HepG2 (cell line): Measurements from ENCODE around the gene AGRN. TPM values are rescaled to one million over a fixed set of nuclear protein-coding genes. Genes with fewer than 3 reads are reported as not detected.
A peak's percentile ranks its signal among the peaks of the same experiment; 100 is the strongest.

Experiments used
- ARNT2 ChIP-seq: sonication (generic); formaldehyde crosslinking; IDR thresholded peaks from 2 replicates; pipeline ENCODE4 v1.8.0; 2022; ENCODE audit warnings: mild to moderate bottlenecking, low read depth, missing genetic modification reagents, moderate library complexity
- DNMT3B ChIP-seq: conservative IDR thresholded peaks from 2 replicates; pipeline ENCODE4 v1.6.1; 2016; ENCODE audit warnings: missing biosample characterization, control low read depth
- EP300 ChIP-seq, 3 experiments: sonication (generic) in 1 of 3; formaldehyde crosslinking in 1 of 3; IDR thresholded peaks; 2 replicates each; pipeline versions ENCODE4 v1.5.1 to v1.6.1; 2011 to 2020; ENCODE audit warnings: low read depth in 2 of 3, low read length in 2 of 3, borderline replicate concordance in 1 of 3, improper control_type of control experiment in 1 of 3, mild to moderate bottlenecking in 1 of 3, missing genetic modification reagents in 1 of 3, moderate library complexity in 1 of 3
- ETV5 ChIP-seq: IDR thresholded peaks from 2 replicates; pipeline ENCODE4 v1.6.1; 2018; ENCODE audit warnings: missing biosample characterization, missing genetic modification reagents, inconsistent platforms, borderline replicate concordance
- GABPA ChIP-seq, 2 experiments: IDR thresholded peaks; 2 replicates each; pipeline ENCODE4 v1.6.1; 2011 to 2016; ENCODE audit warnings: low read depth in 2 of 2, low read length in 1 of 2, missing biosample characterization in 1 of 2, missing genetic modification characterization in 1 of 2
- GZF1 ChIP-seq: sonication (generic); formaldehyde crosslinking; IDR thresholded peaks from 2 replicates; pipeline ENCODE4 v1.5.1; 2020; ENCODE audit warnings: mild to moderate bottlenecking, missing genetic modification reagents
- HINFP ChIP-seq: sonication (generic); formaldehyde crosslinking; IDR thresholded peaks from 2 replicates; pipeline ENCODE4 v1.4.0; 2020; ENCODE audit warnings: low read depth, mild to moderate bottlenecking, missing genetic modification reagents
- HNRNPLL ChIP-seq: fragments of 200-400 bp; formaldehyde crosslinking; IDR thresholded peaks from 2 replicates; pipeline ENCODE4 v1.6.1; 2017; ENCODE audit warnings: mild to moderate bottlenecking, low read depth, low read length; ENCODE audit not compliant: poor library complexity, severe bottlenecking
- NFKB2 ChIP-seq: sonication (generic); formaldehyde crosslinking; IDR thresholded peaks from 2 replicates; pipeline ENCODE4 v1.4.0; 2020; ENCODE audit warnings: missing genetic modification reagents, borderline replicate concordance
- SKI ChIP-seq: fragments of 450-650 bp; IDR thresholded peaks from one replicate; pipeline ENCODE4 v1.6.1; 2018; ENCODE audit warnings: mild to moderate bottlenecking; ENCODE audit not compliant: partially characterized antibody
- TARDBP ChIP-seq: sonication (generic); formaldehyde crosslinking; IDR thresholded peaks from 2 replicates; pipeline ENCODE4 v1.8.0; 2022; ENCODE audit warnings: mild to moderate bottlenecking, missing genetic modification reagents
- THAP11 ChIP-seq: IDR thresholded peaks from 2 replicates; pipeline ENCODE4 v1.6.1; 2016; ENCODE audit warnings: missing biosample characterization, missing genetic modification reagents
- ZMYM2 ChIP-seq: sonication (generic); formaldehyde crosslinking; IDR thresholded peaks from 2 replicates; pipeline ENCODE4 v1.8.0; 2022; ENCODE audit warnings: mild to moderate bottlenecking, missing genetic modification reagents
- ZNF281 ChIP-seq: sonication (generic); formaldehyde crosslinking; IDR thresholded peaks from 2 replicates; pipeline ENCODE4 v1.4.0; 2020; ENCODE audit warnings: missing genetic modification reagents, borderline replicate concordance
- ZNF547 ChIP-seq: sonication (generic); formaldehyde crosslinking; IDR thresholded peaks from 2 replicates; pipeline ENCODE4 v1.5.1; 2020; ENCODE audit warnings: mild to moderate bottlenecking, missing genetic modification reagents
- polyA plus RNA-seq, 8 experiments: library from polyadenylated mRNA; depleted of rRNA in 3 of 8; stranded (reverse) in 7 of 8; unstranded in 1 of 8; fragments of >200 nt; fragmentation: Illumina TruSeq in 4 of 8; extraction: Trizol in 4 of 8; gene quantifications; 2 replicates each; pipeline versions ENCODE4 v1.2.1 to v1.2.3, GENCODE V29; 2011 to 2016; ENCODE audit warnings: low read depth in 4 of 8, missing spikeins in 1 of 8, mixed read lengths in 1 of 8; ENCODE audit not compliant: insufficient read depth in 1 of 8
- total RNA-seq, 5 experiments: library from RNA; depleted of rRNA; stranded (reverse); fragments of >200 nt; fragmentation: Illumina TruSeq; extraction: Trizol; gene quantifications; 2 replicates each; pipeline ENCODE4 v1.2.3, GENCODE V29; 2016; ENCODE audit warnings: low read depth in 1 of 5
- TF ChIP-seq, protein P1 (sequence below): sonication (generic); formaldehyde crosslinking; IDR thresholded peaks from 2 replicates; pipeline ENCODE4 v1.8.1; 2023; ENCODE audit warnings: mild to moderate bottlenecking, missing genetic modification reagents
- TF ChIP-seq, protein P2 (sequence below): sonication (generic); formaldehyde crosslinking; IDR thresholded peaks from 2 replicates; pipeline ENCODE4 v1.8.0; 2023; ENCODE audit warnings: mild to moderate bottlenecking, missing genetic modification reagents
- TF ChIP-seq, protein P3 (sequence below): conservative IDR thresholded peaks from 2 replicates; pipeline ENCODE4 v1.6.1; 2018; ENCODE audit warnings: missing genetic modification reagents

AGRN gene
- total and polyA plus RNA-seq, 2 of the 13 experiments (the other 11 are each of a cell fraction or from before 2014, with no cell fraction given): 29.8 to 65.2 TPM

GRCh38 chr1:1019122-1019999 lies 559 bp upstream of the AGRN start (continued):
- TF ChIP-seq GABPA (IDR thresholded peaks at IDR 0.05; ENCODE audit: low read depth, low read length): no peak
- TF ChIP-seq GABPA (CRISPR knock-in tag; IDR thresholded peaks at IDR 0.05; ENCODE audit: low read depth): peak; percentile 72
- TF ChIP-seq ETV5 (CRISPR knock-in tag): peak; percentile 75
- peak; percentile 32 for TF ChIP-seq HNRNPLL
- no peak for TF ChIP-seq SKI
- peak; percentile 0; the same call in 1 of the 2 replicates for TF ChIP-seq TARDBP (CRISPR knock-in tag)
- TF ChIP-seq, protein P1, sequence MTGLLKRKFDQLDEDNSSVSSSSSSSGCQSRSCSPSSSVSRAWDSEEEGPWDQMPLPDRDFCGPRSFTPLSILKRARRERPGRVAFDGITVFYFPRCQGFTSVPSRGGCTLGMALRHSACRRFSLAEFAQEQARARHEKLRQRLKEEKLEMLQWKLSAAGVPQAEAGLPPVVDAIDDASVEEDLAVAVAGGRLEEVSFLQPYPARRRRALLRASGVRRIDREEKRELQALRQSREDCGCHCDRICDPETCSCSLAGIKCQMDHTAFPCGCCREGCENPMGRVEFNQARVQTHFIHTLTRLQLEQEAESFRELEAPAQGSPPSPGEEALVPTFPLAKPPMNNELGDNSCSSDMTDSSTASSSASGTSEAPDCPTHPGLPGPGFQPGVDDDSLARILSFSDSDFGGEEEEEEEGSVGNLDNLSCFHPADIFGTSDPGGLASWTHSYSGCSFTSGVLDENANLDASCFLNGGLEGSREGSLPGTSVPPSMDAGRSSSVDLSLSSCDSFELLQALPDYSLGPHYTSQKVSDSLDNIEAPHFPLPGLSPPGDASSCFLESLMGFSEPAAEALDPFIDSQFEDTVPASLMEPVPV (CRISPR knock-in tag): 0 out of 2 replicates have a peak, but pooled peaks have one; percentile 33
- TF ChIP-seq ZNF547 (CRISPR knock-in tag): no peak
- peak in 1 of 2 experiments; percentile 51; a peak in 1 of 4 replicates for TF ChIP-seq EP300 (IDR thresholded peaks at IDR 0.05; ENCODE audit: low read depth in 2 of 2, low read length in 2 of 2)
- no peak for TF ChIP-seq EP300 (CRISPR knock-in tag; IDR thresholded peaks at IDR 0.05; ENCODE audit: borderline replicate concordance)
- TF ChIP-seq ZMYM2 (CRISPR knock-in tag): peak; percentile 69; the same call in 1 of the 2 replicates
- TF ChIP-seq, protein P2, sequence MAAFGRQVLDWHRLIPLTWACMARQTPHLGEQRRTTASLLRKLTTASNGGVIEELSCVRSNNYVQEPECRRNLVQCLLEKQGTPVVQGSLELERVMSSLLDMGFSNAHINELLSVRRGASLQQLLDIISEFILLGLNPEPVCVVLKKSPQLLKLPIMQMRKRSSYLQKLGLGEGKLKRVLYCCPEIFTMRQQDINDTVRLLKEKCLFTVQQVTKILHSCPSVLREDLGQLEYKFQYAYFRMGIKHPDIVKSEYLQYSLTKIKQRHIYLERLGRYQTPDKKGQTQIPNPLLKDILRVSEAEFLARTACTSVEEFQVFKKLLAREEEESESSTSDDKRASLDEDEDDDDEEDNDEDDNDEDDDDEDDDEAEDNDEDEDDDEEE (CRISPR knock-in tag): no peak
- TF ChIP-seq, protein P3, sequence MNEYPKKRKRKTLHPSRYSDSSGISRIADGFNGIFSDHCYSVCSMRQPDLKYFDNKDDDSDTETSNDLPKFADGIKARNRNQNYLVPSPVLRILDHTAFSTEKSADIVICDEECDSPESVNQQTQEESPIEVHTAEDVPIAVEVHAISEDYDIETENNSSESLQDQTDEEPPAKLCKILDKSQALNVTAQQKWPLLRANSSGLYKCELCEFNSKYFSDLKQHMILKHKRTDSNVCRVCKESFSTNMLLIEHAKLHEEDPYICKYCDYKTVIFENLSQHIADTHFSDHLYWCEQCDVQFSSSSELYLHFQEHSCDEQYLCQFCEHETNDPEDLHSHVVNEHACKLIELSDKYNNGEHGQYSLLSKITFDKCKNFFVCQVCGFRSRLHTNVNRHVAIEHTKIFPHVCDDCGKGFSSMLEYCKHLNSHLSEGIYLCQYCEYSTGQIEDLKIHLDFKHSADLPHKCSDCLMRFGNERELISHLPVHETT (CRISPR knock-in tag): peak; percentile 91
- 0 out of 2 replicates have a peak, but pooled peaks have one; percentile 18 for TF ChIP-seq NFKB2
- TF ChIP-seq DNMT3B (CRISPR knock-in tag): no peak
- TF ChIP-seq HINFP (CRISPR knock-in tag): peak; percentile 72; the same call in 1 of the 2 replicates
- peak; percentile 79; the same call in 1 of the 2 replicates for TF ChIP-seq ZNF281 (CRISPR knock-in tag)
- TF ChIP-seq ARNT2: 0 out of 2 replicates have a peak, but pooled peaks have one; percentile 5
- TF ChIP-seq GZF1: no peak
- TF ChIP-seq THAP11: peak; percentile 55; the same call in 1 of the 2 replicates
